ENCODE data around the gene GIMAP1. TPM values are rescaled to one million over a fixed set of nuclear protein-coding genes. Genes with fewer than 3 reads are reported as not detected.

Gene GIMAP1
- polyA plus RNA-seq, 1 experiment, result not detected

DNA sequence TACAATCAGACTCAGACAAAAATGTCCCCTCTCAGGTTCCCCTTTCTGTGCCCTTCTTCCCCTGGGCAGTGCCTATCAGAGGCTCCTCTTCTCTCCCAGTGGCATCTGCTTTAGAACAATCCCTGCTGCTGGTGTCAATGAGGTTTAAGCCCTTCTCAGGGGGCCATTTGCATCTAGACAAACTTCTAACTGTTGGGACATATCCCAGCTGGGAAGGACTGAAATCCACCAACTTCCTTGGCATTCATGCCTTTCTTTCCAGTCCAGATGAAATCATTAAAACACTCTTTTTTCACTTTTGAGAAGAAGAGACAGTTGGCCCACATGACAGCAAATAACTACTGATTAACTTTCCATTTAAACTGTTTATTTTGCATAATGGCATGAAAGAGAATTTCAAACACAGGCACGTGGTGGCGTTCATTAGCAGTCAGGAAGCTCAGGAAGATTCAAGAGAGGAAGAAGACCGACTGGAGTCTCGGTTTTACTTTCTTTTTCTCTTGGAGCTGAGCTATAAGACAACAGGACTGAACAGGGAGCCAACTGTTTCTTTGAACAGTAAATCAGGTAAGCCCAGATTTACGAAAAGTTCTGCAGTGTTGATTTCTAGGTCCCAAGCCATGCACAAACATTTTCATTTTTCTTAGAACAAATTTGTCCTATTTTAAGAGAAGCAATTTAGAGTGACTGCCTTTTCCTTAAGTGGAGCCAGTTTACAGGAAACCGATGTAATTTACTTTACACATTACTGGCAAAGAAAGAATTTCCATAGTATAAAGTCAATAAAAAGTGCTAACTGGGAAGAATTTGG, 31.0 kb upstream of the GIMAP1 start, which contains the start of gene GIMAP2:
GIMAP2 (plus strand) TSS at position 488 of the 811 bp plus-strand sequence. CDS start 1,354 bp downstream, outside the sequence.
- DNase-seq (ENCODE audit: low read depth, low spot score), result no peak
- TF ChIP-seq, protein P1, sequence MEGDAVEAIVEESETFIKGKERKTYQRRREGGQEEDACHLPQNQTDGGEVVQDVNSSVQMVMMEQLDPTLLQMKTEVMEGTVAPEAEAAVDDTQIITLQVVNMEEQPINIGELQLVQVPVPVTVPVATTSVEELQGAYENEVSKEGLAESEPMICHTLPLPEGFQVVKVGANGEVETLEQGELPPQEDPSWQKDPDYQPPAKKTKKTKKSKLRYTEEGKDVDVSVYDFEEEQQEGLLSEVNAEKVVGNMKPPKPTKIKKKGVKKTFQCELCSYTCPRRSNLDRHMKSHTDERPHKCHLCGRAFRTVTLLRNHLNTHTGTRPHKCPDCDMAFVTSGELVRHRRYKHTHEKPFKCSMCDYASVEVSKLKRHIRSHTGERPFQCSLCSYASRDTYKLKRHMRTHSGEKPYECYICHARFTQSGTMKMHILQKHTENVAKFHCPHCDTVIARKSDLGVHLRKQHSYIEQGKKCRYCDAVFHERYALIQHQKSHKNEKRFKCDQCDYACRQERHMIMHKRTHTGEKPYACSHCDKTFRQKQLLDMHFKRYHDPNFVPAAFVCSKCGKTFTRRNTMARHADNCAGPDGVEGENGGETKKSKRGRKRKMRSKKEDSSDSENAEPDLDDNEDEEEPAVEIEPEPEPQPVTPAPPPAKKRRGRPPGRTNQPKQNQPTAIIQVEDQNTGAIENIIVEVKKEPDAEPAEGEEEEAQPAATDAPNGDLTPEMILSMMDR (IDR thresholded peaks at IDR 0.05; ENCODE audit: low read depth, low read length), result no peak
- Histone ChIP-seq H3K9me3 (ENCODE audit: control insufficient read depth, insufficient read depth, low read length) (peaks cover 12% of the 10 kb centered on the region), H3K27me3 (ENCODE audit: control insufficient read depth, insufficient read depth, low read length) (no peaks in the 10 kb centered on the region), H3K27ac (ENCODE audit: low read depth, low read length) (no peak within 1 kb of the TSS), H3K4me3 (ENCODE audit: low read depth, low read length) (peak within 1 kb of the TSS; percentile 10; the same call in 1 of the 2 replicates)
- ChIA-PET POLR2A (no interaction called here), CTCF (no interaction called here)

DNA sequence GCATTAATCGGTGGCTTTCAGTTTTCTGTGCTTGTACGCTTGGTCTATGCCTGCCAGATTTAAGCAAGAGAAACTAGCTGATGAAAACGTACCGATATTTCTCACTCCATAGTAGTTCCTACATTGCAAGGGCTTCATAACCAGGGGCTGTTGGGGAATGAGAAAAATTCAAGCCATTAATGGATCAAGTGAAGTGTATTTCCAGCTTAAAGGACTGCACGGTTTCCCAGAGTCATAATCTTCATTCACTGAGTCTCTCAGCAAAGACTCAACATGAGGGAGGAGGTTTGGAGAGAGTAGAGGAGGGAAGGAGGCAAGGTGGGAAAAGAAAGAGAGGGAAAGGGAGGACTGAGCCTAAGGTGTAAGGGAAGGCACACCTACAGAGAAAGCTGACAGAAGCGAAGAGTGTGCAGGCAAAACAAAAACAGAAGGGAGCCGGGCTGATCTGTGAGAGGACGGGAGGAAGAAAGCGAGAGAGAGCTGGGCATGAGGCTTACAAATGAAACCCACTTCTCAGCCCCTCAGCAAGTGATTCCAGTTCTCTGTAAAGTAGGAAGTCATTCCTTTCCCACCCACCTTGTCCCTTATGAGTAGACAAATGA, 30.3 kb upstream of the GIMAP1 start:
- Histone ChIP-seq H3K27me3 (ENCODE audit: control insufficient read depth, insufficient read depth, low read length) (no peaks in the 10 kb centered on the region), H3K27ac (ENCODE audit: low read depth, low read length) (no peak overlapping the region), H3K9me3 (ENCODE audit: control insufficient read depth, insufficient read depth, low read length) (peaks cover 12% of the 10 kb centered on the region), H3K4me3 (ENCODE audit: low read depth, low read length) (no peak overlapping the region; the same call in 1 of the 2 replicates)
- ChIA-PET CTCF (no interaction called here), POLR2A (no interaction called here)
- no peak for DNase-seq (ENCODE audit: low read depth, low spot score)
- TF ChIP-seq, protein P1 (IDR thresholded peaks at IDR 0.05; ENCODE audit: low read depth, low read length), result no peak

DNA sequence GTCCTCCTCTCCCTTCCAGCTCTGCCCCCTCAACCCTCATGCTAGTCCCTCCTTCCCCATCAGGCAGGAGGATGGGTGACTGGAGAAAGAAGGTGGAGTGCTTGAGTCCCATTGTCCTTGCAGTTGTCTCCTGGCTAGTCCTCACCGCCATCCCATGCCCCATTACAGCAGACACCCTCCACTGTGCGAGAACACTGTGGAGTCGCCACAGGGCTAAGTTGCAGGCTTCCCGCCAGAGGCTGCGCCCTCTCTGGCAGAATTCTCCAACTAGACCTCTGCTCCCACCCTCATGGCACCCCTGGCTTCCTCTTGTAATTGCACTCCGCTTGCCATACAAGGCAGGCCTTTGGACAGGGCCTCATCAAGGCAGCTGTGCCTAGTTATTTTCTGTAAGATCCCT, 27.8 kb upstream of the GIMAP1 start:
- DNase-seq (ENCODE audit: low read depth, low spot score), result no peak
- TF ChIP-seq, protein P1 (IDR thresholded peaks at IDR 0.05; ENCODE audit: low read depth, low read length), result no peak
- CTCF ChIA-PET, result no interaction called here

DNA sequence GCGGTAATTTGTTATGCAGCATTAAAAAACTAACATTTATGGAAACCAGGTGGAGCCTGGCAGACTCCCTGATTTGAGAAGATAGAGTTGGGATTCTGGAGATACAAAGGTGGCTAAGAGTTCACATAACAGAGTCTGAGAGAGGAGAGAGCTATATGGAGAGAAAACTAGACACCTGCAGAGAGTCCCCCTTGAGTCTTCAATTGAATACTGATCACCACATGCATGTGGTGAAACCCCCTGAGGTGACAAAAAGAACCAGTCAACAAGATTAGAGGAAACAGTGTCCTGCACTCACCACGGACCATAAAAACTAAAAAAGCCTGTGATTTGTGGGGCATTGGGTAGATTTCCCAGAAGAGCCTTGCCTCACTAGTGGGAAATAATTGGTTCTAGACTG, 20.8 kb upstream of the GIMAP1 start:
- peaks cover 10% of the 10 kb centered on the region for H3K9me3 ChIP-seq (ENCODE audit: control insufficient read depth, insufficient read depth, low read length)
- POLR2A ChIA-PET, result no interaction called here
- TF ChIP-seq, protein P1 (IDR thresholded peaks at IDR 0.05; ENCODE audit: low read depth, low read length), result no peak
- H3K27ac ChIP-seq (ENCODE audit: low read depth, low read length), result no peak overlapping the region
- no peak for DNase-seq (ENCODE audit: low read depth, low spot score)
- H3K4me3 ChIP-seq (ENCODE audit: low read depth, low read length), result no peak overlapping the region
- CTCF ChIA-PET, result no interaction called here
- H3K27me3 ChIP-seq (ENCODE audit: control insufficient read depth, insufficient read depth, low read length), result no peaks in the 10 kb centered on the region

More for the DNA sequence above, 27.8 kb upstream of the GIMAP1 start:
- POLR2A ChIA-PET, result no interaction called here
- Histone ChIP-seq H3K27ac (ENCODE audit: low read depth, low read length) (no peak overlapping the region), H3K27me3 (ENCODE audit: control insufficient read depth, insufficient read depth, low read length) (no peaks in the 10 kb centered on the region), H3K9me3 (ENCODE audit: control insufficient read depth, insufficient read depth, low read length) (peaks cover 22% of the 10 kb centered on the region), H3K4me3 (ENCODE audit: low read depth, low read length) (no peak overlapping the region)

DNA sequence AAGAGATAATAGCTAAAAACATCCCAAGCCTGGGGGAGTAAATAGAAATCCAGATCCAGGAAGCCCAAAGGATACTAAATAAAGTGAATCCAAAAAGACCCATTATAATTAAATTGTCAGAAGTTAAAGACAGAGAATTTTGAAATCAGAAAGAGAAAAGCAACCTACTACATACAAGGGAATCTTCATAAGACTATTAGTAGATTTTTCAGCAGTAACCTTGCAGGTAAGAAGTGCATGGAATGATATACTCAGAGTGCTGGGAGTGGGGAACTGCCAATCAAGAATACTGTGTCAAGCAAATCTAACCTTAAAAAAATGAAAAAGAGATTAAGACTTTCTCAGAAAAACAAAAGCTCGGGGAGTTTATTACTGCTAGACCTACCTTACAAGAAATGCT, 13.2 kb upstream of the GIMAP1 start:
- no peaks in the 10 kb centered on the region; the same call in 1 of the 2 replicates for H3K9me3 ChIP-seq (ENCODE audit: control insufficient read depth, insufficient read depth, low read length)
- no peaks in the 10 kb centered on the region for H3K27me3 ChIP-seq (ENCODE audit: control insufficient read depth, insufficient read depth, low read length)
- no peak overlapping the region for H3K4me3 ChIP-seq (ENCODE audit: low read depth, low read length)
- POLR2A ChIA-PET, result no interaction called here
- CTCF ChIA-PET, result no interaction called here
- no peak overlapping the region for H3K27ac ChIP-seq (ENCODE audit: low read depth, low read length)
- DNase-seq (ENCODE audit: low read depth, low spot score), result no peak
- TF ChIP-seq, protein P1 (IDR thresholded peaks at IDR 0.05; ENCODE audit: low read depth, low read length), result no peak

All from AG04450 (cell line).